Skeletal muscle cell (primary cell): ENCODE measurements around the gene NFASC.
A peak's percentile ranks its signal among the peaks of the same experiment; 100 is the strongest.

Experiments used
- DNase-seq: peaks from one replicate; pipeline ENCODE4 v3.0.0-alpha.2; 2010; ENCODE audit warnings: low read depth
- H3K4me3 ChIP-seq: 2 replicates; pipeline ENCODE4 v1.5.1; 2011; ENCODE audit warnings: low read depth, mild to moderate bottlenecking, control low read depth, low read length, moderate library complexity

The NFASC gene

GRCh38 chr1:205066141-205066818 lies 195.6 kb downstream of the NFASC start:
- no peak overlapping the region for H3K4me3 ChIP-seq
- no peak for DNase-seq

DNA sequence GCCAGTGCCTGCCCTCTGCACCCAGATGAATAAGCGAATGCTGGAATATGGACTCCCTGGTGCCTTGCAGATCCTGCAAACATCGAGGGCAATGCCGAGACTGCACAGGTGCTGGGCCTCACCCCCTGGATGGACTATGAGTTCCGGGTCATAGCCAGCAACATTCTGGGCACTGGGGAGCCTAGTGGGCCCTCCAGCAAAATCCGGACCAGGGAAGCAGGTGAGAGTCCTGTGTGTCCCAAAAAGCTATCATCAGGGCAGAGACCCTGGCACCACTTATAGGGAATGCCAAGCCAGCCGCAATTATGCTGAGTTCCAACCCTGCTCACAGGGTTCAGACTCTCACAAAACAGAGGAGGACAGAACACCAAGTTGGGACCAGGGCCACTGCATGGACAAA lies 196.4 kb downstream of the NFASC start:
- no peak overlapping the region for H3K4me3 ChIP-seq
- no peak for DNase-seq

DNA sequence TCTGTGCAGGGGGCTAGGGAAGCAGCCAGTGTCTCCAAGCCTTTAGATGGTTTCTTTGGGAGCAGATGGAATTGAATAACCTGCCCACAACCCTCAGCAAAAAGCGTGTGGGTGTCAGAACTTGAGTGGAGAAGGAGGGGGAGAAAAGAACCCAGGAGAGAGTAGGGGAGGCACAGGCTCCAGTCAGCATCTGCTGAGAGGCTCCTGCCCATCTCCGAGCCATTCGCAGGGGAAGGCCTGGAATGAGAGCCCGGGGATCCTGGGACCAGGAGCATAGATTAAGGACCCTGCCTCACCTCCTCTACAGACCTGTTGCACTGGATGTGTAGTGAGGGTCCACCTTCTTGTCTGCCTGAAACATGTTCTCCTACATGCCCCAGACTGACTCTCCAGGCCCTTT lies 197.3 kb downstream of the NFASC start:
- DNase-seq, result no peak
- H3K4me3 ChIP-seq, result no peak overlapping the region

GRCh38 chr1:205068457-205069040 lies 197.9 kb downstream of the NFASC start:
- peak; percentile 5 for DNase-seq
- H3K4me3 ChIP-seq, result no peak overlapping the region

DNA sequence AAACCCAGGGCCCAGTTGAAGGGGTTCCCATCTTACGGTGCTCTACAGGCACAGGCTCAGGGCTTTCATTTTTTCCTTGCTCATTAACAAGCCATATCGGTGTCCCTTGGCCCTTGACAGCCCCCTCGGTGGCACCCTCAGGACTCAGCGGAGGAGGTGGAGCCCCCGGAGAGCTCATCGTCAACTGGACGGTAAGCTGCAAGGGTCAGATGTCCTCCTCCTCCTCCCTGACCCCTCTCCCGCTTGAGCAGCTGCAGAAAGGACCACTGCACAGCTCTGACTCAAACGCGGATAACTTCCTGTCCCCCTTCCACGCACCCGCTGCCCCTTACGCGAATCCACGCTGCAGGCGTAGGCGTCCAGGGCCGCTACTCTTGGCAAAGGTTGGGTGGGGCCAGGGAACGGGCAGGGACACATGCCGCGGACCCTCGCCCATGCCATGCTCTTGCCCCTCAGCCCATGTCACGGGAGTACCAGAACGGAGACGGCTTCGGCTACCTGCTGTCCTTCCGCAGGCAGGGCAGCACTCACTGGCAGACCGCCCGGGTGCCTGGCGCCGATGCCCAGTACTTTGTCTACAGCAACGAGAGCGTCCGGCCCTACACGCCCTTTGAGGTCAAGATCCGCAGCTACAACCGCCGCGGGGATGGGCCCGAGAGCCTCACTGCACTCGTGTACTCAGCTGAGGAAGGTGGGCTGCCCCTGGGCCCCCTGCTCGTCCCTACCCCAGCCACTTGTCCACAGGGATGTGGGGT lies 198.9 kb downstream of the NFASC start:
- H3K4me3 ChIP-seq, result no peak overlapping the region
- no peak for DNase-seq

GRCh38 chr1:205071028-205071409 lies 200.4 kb downstream of the NFASC start:
- H3K4me3 ChIP-seq, result no peak overlapping the region
- DNase-seq, result no peak

GRCh38 chr1:205071801-205072200 lies 201.1 kb downstream of the NFASC start:
- H3K4me3 ChIP-seq, result no peak overlapping the region
- DNase-seq, result no peak

DNA sequence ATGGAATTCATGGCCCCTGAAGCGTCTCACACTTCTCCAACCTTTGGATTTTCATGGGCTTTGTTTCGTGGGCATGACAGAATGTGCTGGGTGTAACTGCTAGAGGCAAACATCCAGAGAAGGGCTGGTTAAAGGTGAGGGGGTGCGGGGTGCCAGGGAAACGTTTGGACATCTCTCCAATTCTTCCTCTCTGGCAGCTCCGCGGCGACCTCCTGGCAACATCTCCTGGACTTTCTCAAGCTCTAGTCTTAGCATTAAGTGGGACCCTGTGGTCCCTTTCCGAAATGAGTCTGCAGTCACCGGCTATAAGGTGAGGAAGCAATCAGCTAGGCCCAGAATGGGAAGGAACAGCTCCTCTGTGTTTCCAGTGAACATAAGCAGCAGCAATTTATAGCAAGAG lies 201.6 kb downstream of the NFASC start:
- no peak for DNase-seq
- no peak overlapping the region for H3K4me3 ChIP-seq
